GM19099 (cell line): ENCODE measurements around the gene ETHE1.
A peak's percentile ranks its signal among the peaks of the same experiment; 100 is the strongest.

Source experiments
- POLR2A ChIP-seq: IDR thresholded peaks from 3 replicates; pipeline ENCODE4 v1.6.1; 2011; ENCODE audit warnings: low read depth; ENCODE audit not compliant: insufficient read length; ENCODE audit errors: extremely low read depth

The ETHE1 gene

GRCh38 chr19:43526884-43527859 is at the start of gene ETHE1:
ETHE1 (minus strand) TSS chr19:43527201; CDS start chr19:43527177, 24 bp downstream.
- TF ChIP-seq POLR2A: peak; percentile 75

- TF ChIP-seq POLR2A: no peak
Observed at GRCh38 chr19:43575955-43576878, 49.2 kb upstream of the ETHE1 start.

GRCh38 chr19:43575156-43575950 is 48.4 kb upstream of the ETHE1 start, which contains the start of the genes PINLYP and XRCC1:
PINLYP (plus strand) TSS chr19:43575801; CDS start chr19:43577192, 1,391 bp downstream.
XRCC1 (minus strand) TSS chr19:43575527; CDS start chr19:43575458, 69 bp downstream.
- peak; percentile 66 for TF ChIP-seq POLR2A

- no peak for TF ChIP-seq POLR2A
Observed at GRCh38 chr19:43574424-43575155, 47.6 kb upstream of the ETHE1 start.

GRCh38 chr19:43572171-43572588 is 45.2 kb upstream of the ETHE1 start:
- TF ChIP-seq POLR2A: no peak

GRCh38 chr19:43570174-43570791 is 43.3 kb upstream of the ETHE1 start:
- no peak for TF ChIP-seq POLR2A

- no peak for TF ChIP-seq POLR2A
Observed at GRCh38 chr19:43569657-43570056, 42.7 kb upstream of the ETHE1 start.

GRCh38 chr19:43564800-43565199 is 37.8 kb upstream of the ETHE1 start:
- no peak for TF ChIP-seq POLR2A

GRCh38 chr19:43563816-43564457 is 36.9 kb upstream of the ETHE1 start:
- TF ChIP-seq POLR2A: no peak

- no peak for TF ChIP-seq POLR2A
Observed at GRCh38 chr19:43562698-43563241, 35.8 kb upstream of the ETHE1 start.

GRCh38 chr19:43562226-43562697 is 35.3 kb upstream of the ETHE1 start:
- TF ChIP-seq POLR2A: no peak
